GM08714 (cell line): ENCODE measurements around the gene KIF6.

Experiments
- H3K4me3 ChIP-seq: fragments of 200-500 bp; sonication (Bioruptor generic); 2 replicates; pipeline ENCODE4 v1.5.1; 2014; ENCODE audit warnings: mild to moderate bottlenecking, low read length, inconsistent platforms
- ZNF274 ChIP-seq: IDR thresholded peaks from 2 replicates; pipeline ENCODE4 v1.6.1; 2012; ENCODE audit warnings: mild to moderate bottlenecking, low read depth, low read length

KIF6 gene

DNA sequence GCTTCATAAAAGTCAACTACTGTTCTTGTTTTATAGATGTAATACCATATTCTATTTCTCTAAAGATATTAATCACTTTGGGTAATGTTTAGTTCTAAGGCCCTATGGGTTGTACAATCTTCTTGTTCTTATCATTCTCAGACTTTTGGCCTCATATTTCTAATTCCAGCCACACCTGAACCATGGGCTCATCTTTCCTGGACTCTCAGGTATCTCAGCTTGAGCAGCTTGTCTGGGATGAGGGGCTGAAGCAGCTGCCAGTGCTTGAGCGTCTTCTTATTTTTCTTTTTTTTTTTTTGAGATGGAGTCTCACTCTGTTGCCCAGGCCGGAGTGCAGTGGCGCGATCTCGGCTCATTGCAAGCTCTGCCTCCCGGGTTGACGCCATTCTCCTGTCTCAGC is 150.2 kb downstream of the KIF6 start:
- no peak for TF ChIP-seq ZNF274
- no peak overlapping the region for H3K4me3 ChIP-seq

DNA sequence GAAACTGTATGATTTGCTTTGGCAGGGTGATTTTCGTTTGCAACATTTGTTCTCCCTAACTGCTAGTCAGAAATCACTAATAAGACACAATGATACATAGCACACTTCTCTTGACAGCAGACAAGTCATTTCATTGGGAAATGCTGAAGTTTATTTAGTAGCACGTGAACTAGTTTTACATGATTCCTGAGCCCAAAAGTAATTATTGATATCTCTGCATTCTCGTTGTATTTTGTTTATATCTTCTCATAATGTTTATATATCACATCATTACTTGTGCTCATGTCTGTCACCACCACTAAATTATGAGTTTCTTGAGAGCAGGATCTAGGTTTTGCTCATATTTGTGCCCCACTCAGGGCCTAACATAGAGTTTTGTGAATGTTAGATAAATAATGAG is 151.7 kb downstream of the KIF6 start:
- no peak for TF ChIP-seq ZNF274
- no peak overlapping the region for H3K4me3 ChIP-seq

DNA sequence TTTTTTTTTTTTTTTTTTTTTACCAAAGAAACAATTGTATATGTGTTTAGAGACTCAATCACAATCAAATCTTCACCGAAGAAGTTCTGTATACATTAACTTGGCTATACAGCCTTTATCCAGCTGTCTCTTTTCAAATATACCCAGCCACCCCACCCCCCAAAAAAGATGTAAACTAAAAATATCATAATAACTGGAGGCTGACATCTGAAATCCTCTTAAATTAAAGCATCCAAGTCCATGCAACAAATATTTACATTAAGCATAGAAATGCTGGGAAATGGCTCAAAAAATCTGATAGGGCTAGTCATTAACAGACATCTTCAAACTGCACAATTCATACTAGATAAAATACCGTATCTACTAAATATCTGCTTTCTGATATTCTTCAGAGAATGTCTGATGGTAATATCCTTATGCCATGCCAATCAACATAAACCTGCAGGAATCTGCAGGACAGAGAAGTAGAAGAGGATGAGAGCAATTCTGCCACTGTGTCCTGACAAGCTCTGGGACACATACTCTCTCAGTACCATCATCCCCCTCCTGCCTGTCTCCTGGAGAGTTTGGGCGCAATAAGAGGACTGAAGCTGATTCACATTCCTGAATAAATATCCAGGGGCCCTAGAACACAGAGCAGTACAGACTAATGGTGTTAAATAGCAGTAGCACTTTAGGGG is 152.4 kb downstream of the KIF6 start:
- no peak for TF ChIP-seq ZNF274

GRCh38 chr6:39568896-39569295 is 156.3 kb downstream of the KIF6 start:
- no peak for TF ChIP-seq ZNF274
- H3K4me3 ChIP-seq, result no peak overlapping the region

More for the DNA sequence above, 152.4 kb downstream of the KIF6 start:
- no peak overlapping the region for H3K4me3 ChIP-seq

GRCh38 chr6:39567091-39567490 is 158.1 kb downstream of the KIF6 start:
- no peak overlapping the region for H3K4me3 ChIP-seq
- TF ChIP-seq ZNF274, result no peak

- TF ChIP-seq ZNF274, result no peak
- H3K4me3 ChIP-seq, result no peak overlapping the region
Measured at GRCh38 chr6:39566456-39566855, 158.8 kb downstream of the KIF6 start.

DNA sequence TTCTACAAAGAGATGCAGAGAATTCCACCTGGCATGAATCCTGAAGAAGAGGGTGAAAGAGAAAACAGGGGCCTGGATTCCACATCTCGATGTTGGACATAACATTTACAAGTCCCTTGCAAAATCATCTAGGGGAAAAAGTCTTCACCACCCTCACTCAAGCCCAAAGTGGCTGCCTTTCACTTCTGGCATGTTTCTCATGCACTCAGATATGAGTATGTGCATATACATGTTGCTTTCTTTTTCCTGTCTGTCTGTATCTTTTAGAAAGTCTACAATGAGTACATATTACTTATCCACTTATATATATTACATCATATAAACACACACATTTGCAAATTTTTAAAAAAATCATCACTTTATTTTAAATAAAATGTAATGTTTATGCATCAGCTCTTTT is 159.3 kb downstream of the KIF6 start:
- TF ChIP-seq ZNF274, result no peak
- no peak overlapping the region for H3K4me3 ChIP-seq

- TF ChIP-seq ZNF274, result no peak
- H3K4me3 ChIP-seq, result no peak overlapping the region
Measured at GRCh38 chr6:39563566-39564311, 161.5 kb downstream of the KIF6 start.

GRCh38 chr6:39561536-39562266 is 163.5 kb downstream of the KIF6 start:
- no peak for TF ChIP-seq ZNF274
- no peak overlapping the region for H3K4me3 ChIP-seq

- no peak overlapping the region for H3K4me3 ChIP-seq
- TF ChIP-seq ZNF274, result no peak
Measured at GRCh38 chr6:39560915-39561314, 164.3 kb downstream of the KIF6 start.

DNA sequence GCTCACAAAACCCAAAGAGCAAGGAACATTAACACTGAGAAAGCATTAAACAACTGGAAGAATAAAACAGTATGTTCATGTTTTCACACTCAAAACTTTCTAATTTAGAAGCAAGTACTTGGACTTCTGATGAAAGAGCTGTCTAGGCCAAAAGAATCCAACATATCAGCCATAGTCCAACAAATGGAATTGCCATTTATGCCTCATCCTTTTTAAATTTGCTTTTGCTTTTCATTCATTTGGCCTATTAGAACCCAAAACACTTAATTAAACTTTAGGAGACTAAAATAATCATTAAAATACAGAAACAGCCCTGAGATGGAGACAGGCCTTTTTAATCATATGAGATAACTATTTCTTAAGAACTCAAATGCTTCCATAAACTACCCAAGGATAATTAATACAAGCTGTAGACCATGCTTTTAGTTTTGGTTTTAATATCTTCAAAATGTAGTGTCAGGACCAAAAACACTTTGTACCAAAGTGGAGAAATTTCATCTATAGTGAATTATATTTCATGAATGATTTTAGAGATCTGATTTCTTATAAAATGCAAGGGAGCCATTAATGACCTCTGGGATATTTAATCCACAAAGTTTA is 166.5 kb downstream of the KIF6 start:
- no peak overlapping the region for H3K4me3 ChIP-seq
- no peak for TF ChIP-seq ZNF274

- no peak overlapping the region for H3K4me3 ChIP-seq
- no peak for TF ChIP-seq ZNF274
Measured at GRCh38 chr6:39558079-39558478, 167.1 kb downstream of the KIF6 start.

DNA sequence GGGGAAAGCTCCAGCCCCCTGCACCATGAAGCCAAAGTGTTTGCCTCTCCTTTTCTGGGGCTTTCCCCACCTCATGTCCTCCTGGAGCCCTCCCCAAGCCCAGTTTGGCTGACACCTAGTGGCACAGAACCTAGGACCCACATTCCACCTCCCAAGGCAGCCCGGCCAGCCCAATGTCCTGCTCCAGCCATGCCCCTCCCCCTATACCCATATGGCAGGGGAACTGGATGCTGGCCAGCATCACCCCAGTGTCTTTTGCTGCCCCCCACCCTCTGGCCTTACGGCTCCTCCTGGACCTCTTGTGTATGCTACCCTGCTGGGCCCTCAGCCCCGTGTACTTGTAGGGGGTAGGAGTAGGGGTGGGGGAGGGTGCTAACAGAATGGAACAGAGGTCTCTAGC is 170.1 kb downstream of the KIF6 start:
- no peak overlapping the region for H3K4me3 ChIP-seq
- no peak for TF ChIP-seq ZNF274
